Skeletal muscle tissue (tissue), 4 donors: Measurements from ENCODE around the gene CYP27A1. TPM values are rescaled to one million over a fixed set of nuclear protein-coding genes. Genes with fewer than 3 reads are reported as not detected.
A peak's percentile ranks its signal among the peaks of the same experiment; 100 is the strongest.

Source experiments
- H3K27ac ChIP-seq: one replicate; pipeline ENCODE4 v1.7.0; 2013; ENCODE audit warnings: mild to moderate bottlenecking, low read depth, low read length, inconsistent platforms
- H3K27me3 ChIP-seq, 3 donors: one replicate each; pipeline ENCODE4 v1.7.0; 2013; ENCODE audit warnings: low read length in 3 of 3; ENCODE audit not compliant: control insufficient read depth in 3 of 3, insufficient read depth in 3 of 3
- H3K36me3 ChIP-seq, 3 donors: one replicate each; pipeline ENCODE4 v1.7.0; 2013; ENCODE audit warnings: low read length in 3 of 3; ENCODE audit not compliant: control insufficient read depth in 3 of 3, insufficient read depth in 3 of 3
- H3K4me1 ChIP-seq, 3 donors: one replicate each; pipeline ENCODE4 v1.7.0; 2013; ENCODE audit warnings: low read length in 3 of 3, mild to moderate bottlenecking in 3 of 3; ENCODE audit not compliant: control insufficient read depth in 3 of 3, insufficient read depth in 3 of 3
- H3K4me3 ChIP-seq, 3 donors: one replicate each; pipeline ENCODE4 v1.7.0; 2013; ENCODE audit warnings: low read length in 3 of 3
- H3K9ac ChIP-seq, 3 donors: one replicate each; pipeline ENCODE4 v1.7.0; 2013; ENCODE audit warnings: low read length in 3 of 3, mild to moderate bottlenecking in 3 of 3, moderate library complexity in 2 of 3, low read depth in 1 of 3
- H3K9me3 ChIP-seq, 3 donors: one replicate each; pipeline ENCODE4 v1.7.0; 2013; ENCODE audit warnings: low read length in 3 of 3; ENCODE audit not compliant: control insufficient read depth in 3 of 3
- total RNA-seq: library from RNA; depleted of rRNA; stranded (reverse); fragments of >200 nt; gene quantifications from one replicate; pipeline ENCODE4 v1.2.3, GENCODE V29; 2014
- donor health status: Osteomylitis.

Gene CYP27A1
- total RNA-seq, 1 donor from 2014 or later: 17.7 TPM

GRCh38 chr2:218786133-218786532 lies 4.2 kb downstream of the CYP27A1 start:
- Histone ChIP-seq H3K9me3 (no peaks in the 10 kb centered on the region), H3K27me3 (no peaks in the 10 kb centered on the region), H3K4me1 (peaks cover 12 to 27% (median 13%) of the 10 kb centered on the region in 3 donors), H3K4me3 (no peak overlapping the region), H3K9ac (no peak overlapping the region), H3K36me3 (no peaks in the 10 kb centered on the region), H3K27ac (no peak overlapping the region)

GRCh38 chr2:218788529-218789255 lies 6.7 kb downstream of the CYP27A1 start:
- no peak overlapping the region for H3K27ac ChIP-seq
- no peaks in the 10 kb centered on the region for H3K9me3 ChIP-seq
- peaks cover 5 to 15% (median 6%) of the 10 kb centered on the region in 3 donors for H3K4me1 ChIP-seq
- H3K36me3 ChIP-seq: no peaks in the 10 kb centered on the region
- no peak overlapping the region for H3K4me3 ChIP-seq
- no peaks in the 10 kb centered on the region for H3K27me3 ChIP-seq
- H3K9ac ChIP-seq: no peak overlapping the region

GRCh38 chr2:218792433-218792832 lies 10.5 kb downstream of the CYP27A1 start:
- no peaks in the 10 kb centered on the region for H3K4me1 ChIP-seq
- H3K27me3 ChIP-seq: no peaks in the 10 kb centered on the region
- H3K36me3 ChIP-seq: no peaks in the 10 kb centered on the region
- H3K4me3 ChIP-seq: no peak overlapping the region
- H3K9ac ChIP-seq: no peak overlapping the region
- no peak overlapping the region for H3K27ac ChIP-seq
- H3K9me3 ChIP-seq: no peaks in the 10 kb centered on the region

GRCh38 chr2:218796691-218797090 lies 14.7 kb downstream of the CYP27A1 start:
- no peak overlapping the region for H3K4me3 ChIP-seq
- H3K9ac ChIP-seq: no peak overlapping the region

GRCh38 chr2:218798767-218799504 lies 17.0 kb downstream of the CYP27A1 start:
- H3K4me1 ChIP-seq: peaks cover 0 to 3% (median 0%) of the 10 kb centered on the region in 3 donors
- H3K4me3 ChIP-seq: no peak overlapping the region
- no peak overlapping the region for H3K9ac ChIP-seq
- no peak overlapping the region for H3K27ac ChIP-seq
- H3K9me3 ChIP-seq: no peaks in the 10 kb centered on the region
- no peaks in the 10 kb centered on the region for H3K36me3 ChIP-seq
- no peaks in the 10 kb centered on the region for H3K27me3 ChIP-seq

More at GRCh38 chr2:218796691-218797090, 14.7 kb downstream of the CYP27A1 start:
- no peak overlapping the region for H3K27ac ChIP-seq
- no peaks in the 10 kb centered on the region for H3K4me1 ChIP-seq
- H3K9me3 ChIP-seq: no peaks in the 10 kb centered on the region
- H3K36me3 ChIP-seq: no peaks in the 10 kb centered on the region
- no peaks in the 10 kb centered on the region for H3K27me3 ChIP-seq

GRCh38 chr2:218799990-218800389 lies 18.0 kb downstream of the CYP27A1 start:
- Histone ChIP-seq H3K36me3 (no peaks in the 10 kb centered on the region), H3K27ac (no peak overlapping the region), H3K9me3 (no peaks in the 10 kb centered on the region), H3K27me3 (no peaks in the 10 kb centered on the region), H3K4me1 (peaks cover 0 to 3% (median 0%) of the 10 kb centered on the region in 3 donors), H3K4me3 (no peak overlapping the region), H3K9ac (no peak overlapping the region)

- Histone ChIP-seq H3K27me3 (no peaks in the 10 kb centered on the region), H3K27ac (no peak overlapping the region), H3K4me1 (peaks cover 7 to 17% (median 10%) of the 10 kb centered on the region in 3 donors), H3K36me3 (no peaks in the 10 kb centered on the region), H3K4me3 (no peak overlapping the region), H3K9ac (no peak overlapping the region), H3K9me3 (no peaks in the 10 kb centered on the region)
Measured at GRCh38 chr2:218802386-218802994, 20.5 kb downstream of the CYP27A1 start.

GRCh38 chr2:218804817-218805216 lies 22.9 kb downstream of the CYP27A1 start:
- H3K36me3 ChIP-seq: no peaks in the 10 kb centered on the region
- no peak overlapping the region for H3K4me3 ChIP-seq
- no peak overlapping the region for H3K9ac ChIP-seq
- no peaks in the 10 kb centered on the region for H3K9me3 ChIP-seq
- H3K27ac ChIP-seq: peak overlapping the region; percentile 91
- no peaks in the 10 kb centered on the region for H3K27me3 ChIP-seq
- H3K4me1 ChIP-seq: peaks cover 13 to 25% (median 25%) of the 10 kb centered on the region in 3 donors

- H3K36me3 ChIP-seq: no peaks in the 10 kb centered on the region
- no peaks in the 10 kb centered on the region for H3K27me3 ChIP-seq
- H3K27ac ChIP-seq: peak overlapping the region; percentile 91
- no peaks in the 10 kb centered on the region for H3K9me3 ChIP-seq
- H3K4me3 ChIP-seq: peak overlapping the region in 1 of 3 donors; percentile 32
- H3K9ac ChIP-seq: peak overlapping the region; percentile 47 to 63 (median 54)
- peaks cover 13 to 25% (median 25%) of the 10 kb centered on the region in 3 donors for H3K4me1 ChIP-seq
Measured at GRCh38 chr2:218805627-218806026, 23.7 kb downstream of the CYP27A1 start.
